Esophagus muscularis mucosa (tissue), 4 donors: ENCODE measurements around the gene VPS41.

Experiments used
- CTCF ChIP-seq, 3 experiments: fragments of 200-600 bp in 2 of 3; fragments of 450-650 bp in 1 of 3; sonication (generic) in 2 of 3; IDR thresholded peaks; one replicate each; pipeline ENCODE4 v1.5.1; 2017 to 2019; ENCODE audit warnings: antibody characterized with exemption in 3 of 3, mild to moderate bottlenecking in 2 of 3, moderate library complexity in 1 of 3
- EP300 ChIP-seq: sonication (generic); formaldehyde crosslinking; IDR thresholded peaks from one replicate; pipeline ENCODE4 v1.6.1; 2017; ENCODE audit warnings: antibody characterized with exemption
- POLR2A ChIP-seq: fragments of 450-650 bp; IDR thresholded peaks from one replicate; pipeline ENCODE4 v1.6.1; 2017; ENCODE audit warnings: antibody characterized with exemption, moderate library complexity, mild to moderate bottlenecking, low read depth
- POLR2AphosphoS5 ChIP-seq, 2 donors: sonication (generic); formaldehyde crosslinking; IDR thresholded peaks; one replicate each; pipeline ENCODE4 v1.6.1; 2017; ENCODE audit warnings: antibody characterized with exemption in 2 of 2

DNA sequence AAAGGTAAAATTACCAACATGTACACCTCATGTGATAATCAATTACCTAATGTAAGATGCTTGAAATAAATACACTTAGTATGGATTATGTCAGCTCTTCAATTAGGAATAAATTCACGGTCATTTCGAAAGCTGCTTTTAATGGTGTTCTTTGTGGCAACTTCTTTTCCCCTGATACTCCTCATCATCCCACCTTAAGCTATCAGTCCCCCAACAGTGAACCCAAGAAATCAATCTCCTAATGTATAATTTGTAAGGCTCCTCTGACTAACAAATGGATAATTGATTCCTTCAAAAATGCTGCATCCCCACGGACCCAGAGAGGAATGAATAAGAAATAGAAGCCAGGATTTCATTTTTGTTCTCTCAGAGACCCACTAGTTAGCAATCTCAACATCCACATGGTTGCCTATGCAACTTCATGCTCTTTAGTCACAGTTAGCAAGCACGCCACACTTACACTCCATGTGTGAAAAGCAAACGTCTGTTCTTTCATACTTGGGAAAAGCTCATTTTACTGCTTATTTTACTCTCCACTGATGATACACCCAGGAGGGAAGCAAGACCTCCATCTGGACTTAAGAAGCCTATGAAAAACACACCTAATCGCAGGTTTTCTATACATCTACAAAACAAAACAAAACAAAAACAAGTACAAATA, 70.1 kb downstream of the VPS41 start:
- TF ChIP-seq CTCF (IDR thresholded peaks at IDR 0.05) (no peak), POLR2A (no peak), EP300 (no peak), POLR2AphosphoS5 (IDR thresholded peaks at IDR 0.05) (no peak)
